ENCODE results near the gene SLCO2A1.

Gene SLCO2A1

GRCh38 chr3:133988631-133989161 is 41.0 kb downstream of the SLCO2A1 start:
- ATAC-seq (no peak), DNase-seq (ENCODE audit: low spot score in 2 of 2) (no peak)
- no peaks in the 10 kb centered on the region for H3K9me3 Mint-ChIP-seq
- H3K36me3 Mint-ChIP-seq = no peaks in the 10 kb centered on the region
- H3K4me3 Mint-ChIP-seq = no peak overlapping the region
- no peak overlapping the region for H3K27ac Mint-ChIP-seq
- H3K4me1 Mint-ChIP-seq = no peaks in the 10 kb centered on the region

- H3K9me3 Mint-ChIP-seq = no peaks in the 10 kb centered on the region
- H3K4me1 Mint-ChIP-seq = no peaks in the 10 kb centered on the region
- no peak overlapping the region for H3K27ac Mint-ChIP-seq
- no peak for DNase-seq (ENCODE audit: low spot score in 2 of 2)
- H3K36me3 Mint-ChIP-seq = no peaks in the 10 kb centered on the region
- no peak for ATAC-seq
- H3K4me3 Mint-ChIP-seq = no peak overlapping the region
Observed at GRCh38 chr3:133987948-133988484, 41.7 kb downstream of the SLCO2A1 start.

- ATAC-seq (no peak), DNase-seq (ENCODE audit: low spot score in 2 of 2) (no peak)
- H3K36me3 Mint-ChIP-seq = no peaks in the 10 kb centered on the region
- H3K27ac Mint-ChIP-seq = no peak overlapping the region
- no peaks in the 10 kb centered on the region for H3K4me1 Mint-ChIP-seq
- H3K4me3 Mint-ChIP-seq = no peak overlapping the region
- H3K9me3 Mint-ChIP-seq = no peaks in the 10 kb centered on the region
Observed at GRCh38 chr3:133987136-133987535, 42.6 kb downstream of the SLCO2A1 start.

GRCh38 chr3:133986311-133986710 is 43.4 kb downstream of the SLCO2A1 start:
- Mint-ChIP-seq H3K4me1 (no peaks in the 10 kb centered on the region), H3K4me3 (no peak overlapping the region), H3K9me3 (no peaks in the 10 kb centered on the region), H3K27ac (no peak overlapping the region), H3K36me3 (no peaks in the 10 kb centered on the region)
- ATAC-seq (no peak), DNase-seq (ENCODE audit: low spot score in 2 of 2) (no peak)

- ATAC-seq = no peak
- no peaks in the 10 kb centered on the region for H3K9me3 Mint-ChIP-seq
- no peaks in the 10 kb centered on the region for H3K36me3 Mint-ChIP-seq
- no peak for DNase-seq (ENCODE audit: low spot score in 2 of 2)
- H3K27ac Mint-ChIP-seq = no peak overlapping the region
- H3K4me1 Mint-ChIP-seq = no peaks in the 10 kb centered on the region
- no peak overlapping the region for H3K4me3 Mint-ChIP-seq
Observed at GRCh38 chr3:133984975-133985374, 44.8 kb downstream of the SLCO2A1 start.

GRCh38 chr3:133983576-133984560 is 45.9 kb downstream of the SLCO2A1 start:
- H3K27ac Mint-ChIP-seq = no peak overlapping the region
- no peaks in the 10 kb centered on the region for H3K4me1 Mint-ChIP-seq
- DNase-seq (ENCODE audit: low spot score in 2 of 2) = no peak
- ATAC-seq = no peak
- no peaks in the 10 kb centered on the region for H3K36me3 Mint-ChIP-seq
- no peaks in the 10 kb centered on the region for H3K9me3 Mint-ChIP-seq
- no peak overlapping the region for H3K4me3 Mint-ChIP-seq

GRCh38 chr3:133983126-133983525 is 46.6 kb downstream of the SLCO2A1 start:
- DNase-seq (ENCODE audit: low spot score in 2 of 2) (no peak), ATAC-seq (no peak)
- no peaks in the 10 kb centered on the region for H3K9me3 Mint-ChIP-seq

GRCh38 chr3:133980550-133980949 is 49.2 kb downstream of the SLCO2A1 start:
- Mint-ChIP-seq H3K27ac (no peak overlapping the region), H3K36me3 (no peaks in the 10 kb centered on the region), H3K9me3 (no peaks in the 10 kb centered on the region), H3K4me1 (no peaks in the 10 kb centered on the region), H3K4me3 (no peak overlapping the region)
- ATAC-seq (no peak), DNase-seq (ENCODE audit: low spot score in 2 of 2) (no peak)

More at GRCh38 chr3:133983126-133983525, 46.6 kb downstream of the SLCO2A1 start:
- Mint-ChIP-seq H3K4me3 (no peak overlapping the region), H3K27ac (no peak overlapping the region), H3K36me3 (no peaks in the 10 kb centered on the region), H3K4me1 (no peaks in the 10 kb centered on the region)

- Mint-ChIP-seq H3K4me1 (no peaks in the 10 kb centered on the region), H3K36me3 (no peaks in the 10 kb centered on the region), H3K4me3 (no peak overlapping the region), H3K27ac (no peak overlapping the region), H3K9me3 (no peaks in the 10 kb centered on the region)
- DNase-seq (ENCODE audit: low spot score in 2 of 2) = no peak
- ATAC-seq = no peak
Observed at GRCh38 chr3:133980035-133980434, 49.7 kb downstream of the SLCO2A1 start.

GRCh38 chr3:133979553-133979952 is 50.2 kb downstream of the SLCO2A1 start:
- Mint-ChIP-seq H3K4me1 (no peaks in the 10 kb centered on the region), H3K9me3 (no peaks in the 10 kb centered on the region), H3K4me3 (no peak overlapping the region), H3K27ac (no peak overlapping the region), H3K36me3 (no peaks in the 10 kb centered on the region)
- DNase-seq (ENCODE audit: low spot score in 2 of 2) (no peak), ATAC-seq (peak; percentile 17)

- no peaks in the 10 kb centered on the region for H3K9me3 Mint-ChIP-seq
- H3K4me1 Mint-ChIP-seq = no peaks in the 10 kb centered on the region
- H3K27ac Mint-ChIP-seq = no peak overlapping the region
- no peak overlapping the region for H3K4me3 Mint-ChIP-seq
- DNase-seq (ENCODE audit: low spot score in 2 of 2) (no peak), ATAC-seq (no peak)
- H3K36me3 Mint-ChIP-seq = no peaks in the 10 kb centered on the region
Observed at GRCh38 chr3:133977568-133977967, 52.2 kb downstream of the SLCO2A1 start.

- Mint-ChIP-seq H3K27ac (no peak overlapping the region), H3K36me3 (no peaks in the 10 kb centered on the region), H3K4me1 (no peaks in the 10 kb centered on the region), H3K4me3 (no peak overlapping the region), H3K9me3 (peaks cover 5% of the 10 kb centered on the region)
- DNase-seq (ENCODE audit: low spot score in 2 of 2) (no peak), ATAC-seq (no peak)
Observed at GRCh38 chr3:133973249-133973980, 56.3 kb downstream of the SLCO2A1 start.

- H3K27ac Mint-ChIP-seq = no peak overlapping the region
- peaks cover 5% of the 10 kb centered on the region for H3K9me3 Mint-ChIP-seq
- no peak for DNase-seq (ENCODE audit: low spot score in 2 of 2)
- no peaks in the 10 kb centered on the region for H3K4me1 Mint-ChIP-seq
- no peak overlapping the region for H3K4me3 Mint-ChIP-seq
- H3K36me3 Mint-ChIP-seq = no peaks in the 10 kb centered on the region
- ATAC-seq = no peak
Observed at GRCh38 chr3:133972156-133972555, 57.6 kb downstream of the SLCO2A1 start.

- Mint-ChIP-seq H3K9me3 (peaks cover 5% of the 10 kb centered on the region), H3K4me1 (no peaks in the 10 kb centered on the region), H3K4me3 (no peak overlapping the region), H3K27ac (no peak overlapping the region), H3K36me3 (no peaks in the 10 kb centered on the region)
- ATAC-seq (no peak), DNase-seq (ENCODE audit: low spot score in 2 of 2) (no peak)
Observed at GRCh38 chr3:133970916-133971315, 58.8 kb downstream of the SLCO2A1 start.

GRCh38 chr3:133970339-133970738 is 59.4 kb downstream of the SLCO2A1 start:
- H3K4me1 Mint-ChIP-seq = no peaks in the 10 kb centered on the region
- ATAC-seq (no peak), DNase-seq (ENCODE audit: low spot score in 2 of 2) (no peak)
- no peaks in the 10 kb centered on the region for H3K36me3 Mint-ChIP-seq
- no peak overlapping the region for H3K4me3 Mint-ChIP-seq
- H3K27ac Mint-ChIP-seq = no peak overlapping the region
- H3K9me3 Mint-ChIP-seq = peaks cover 5% of the 10 kb centered on the region
